ENCODE data around the gene UST. TPM values are rescaled to one million over a fixed set of nuclear protein-coding genes. Genes with fewer than 3 reads are reported as not detected.

Gene UST
- total RNA-seq, 1 experiment from 2014 or later = 3.9 TPM

- H3K27ac ChIP-seq (ENCODE audit: low read length) = no peak overlapping the region
- no peaks in the 10 kb centered on the region for H3K79me2 ChIP-seq (ENCODE audit: low read length)
- TF ChIP-seq EZH2phosphoT487 (IDR thresholded peaks at IDR 0.05; ENCODE audit: borderline replicate concordance, low read length) (no peak), EZH2 (IDR thresholded peaks at IDR 0.05; ENCODE audit: low read length, unreplicated experiment) (no peak), CTCF (conservative IDR thresholded peaks at IDR 0.05; ENCODE audit: low read depth, low read length) (no peak)
- CTCF ChIA-PET = interaction anchor here (0.6 kb wide), 1 partner anchor 21 kb away, joined by 4 read pairs; no protein-coding TSS in a partner anchor
- ATAC-seq (no peak), DNase-seq (no peak)
- H3K9me2 ChIP-seq (replicated peaks; ENCODE audit: low read length) = no peaks in the 10 kb centered on the region
- no peaks in the 10 kb centered on the region for H3K9me3 ChIP-seq (ENCODE audit: low read length)
- intact Hi-C loops (cut with micrococcal nuclease) = no loop called here
- POLR2A ChIA-PET (ENCODE audit: unreplicated experiment) = no interaction called here
- H3K4me1 ChIP-seq (ENCODE audit: insufficient read depth, low read length) = peaks cover 5% of the 10 kb centered on the region; the same call in 1 of the 2 replicates
- no peaks in the 10 kb centered on the region for H3F3A ChIP-seq (ENCODE audit: low read length, unreplicated experiment)
- H3K4me2 ChIP-seq (ENCODE audit: low read length) = no peak overlapping the region
- no peaks in the 10 kb centered on the region for H3K27me3 ChIP-seq (ENCODE audit: low read length)
- no TSS peak for BruUV-seq (replicated peaks)
- no peak overlapping the region for H3K9ac ChIP-seq (ENCODE audit: low read length)
- no peaks in the 10 kb centered on the region for H3K36me3 ChIP-seq (ENCODE audit: low read depth, low read length)
- no peak overlapping the region for H3K4me3 ChIP-seq (ENCODE audit: low read length)
- no peak overlapping the region for H2AFZ ChIP-seq (ENCODE audit: low read length)
- H4K20me1 ChIP-seq (ENCODE audit: low read length) = no peaks in the 10 kb centered on the region
Measured at GRCh38 chr6:149114167-149114566, 367.3 kb downstream of the UST start.

GRCh38 chr6:149118737-149119653 lies 372.2 kb downstream of the UST start:
- H3K4me2 ChIP-seq (ENCODE audit: low read length) = no peak overlapping the region
- no peaks in the 10 kb centered on the region for H3K9me3 ChIP-seq (ENCODE audit: low read length)
- intact Hi-C loops (cut with micrococcal nuclease) = no loop called here
- H3F3A ChIP-seq (ENCODE audit: low read length, unreplicated experiment) = no peaks in the 10 kb centered on the region
- peaks cover 8% of the 10 kb centered on the region; the same call in 1 of the 2 replicates for H3K4me1 ChIP-seq (ENCODE audit: insufficient read depth, low read length)
- H3K27ac ChIP-seq (ENCODE audit: low read length) = no peak overlapping the region
- ATAC-seq = peak; percentile 37
- H3K4me3 ChIP-seq (ENCODE audit: low read length) = no peak overlapping the region
- TF ChIP-seq EZH2 (IDR thresholded peaks at IDR 0.05; ENCODE audit: low read length, unreplicated experiment) (no peak), CTCF (conservative IDR thresholded peaks at IDR 0.05; ENCODE audit: low read depth, low read length) (no peak)
- no TSS peak for BruUV-seq (replicated peaks)
- H3K27me3 ChIP-seq (ENCODE audit: low read length) = no peaks in the 10 kb centered on the region
- no peaks in the 10 kb centered on the region for H4K20me1 ChIP-seq (ENCODE audit: low read length)
- H3K9ac ChIP-seq (ENCODE audit: low read length) = no peak overlapping the region
- ChIA-PET CTCF (no interaction called here), POLR2A (ENCODE audit: unreplicated experiment) (no interaction called here)
- no peak for DNase-seq
- no peaks in the 10 kb centered on the region for H3K79me2 ChIP-seq (ENCODE audit: low read length)
- H3K36me3 ChIP-seq (ENCODE audit: low read depth, low read length) = no peaks in the 10 kb centered on the region
- no peaks in the 10 kb centered on the region for H3K9me2 ChIP-seq (replicated peaks; ENCODE audit: low read length)
- no peak overlapping the region for H2AFZ ChIP-seq (ENCODE audit: low read length)
